ENCODE data around the gene DNAH3. TPM values are rescaled to one million over a fixed set of nuclear protein-coding genes. Genes with fewer than 3 reads are reported as not detected.

Gene DNAH3
- total and polyA plus RNA-seq, 2 of the 8 experiments (the other 6 are each of a cell fraction or from before 2014, with no cell fraction given), result 0.57 to 0.71 TPM

DNA sequence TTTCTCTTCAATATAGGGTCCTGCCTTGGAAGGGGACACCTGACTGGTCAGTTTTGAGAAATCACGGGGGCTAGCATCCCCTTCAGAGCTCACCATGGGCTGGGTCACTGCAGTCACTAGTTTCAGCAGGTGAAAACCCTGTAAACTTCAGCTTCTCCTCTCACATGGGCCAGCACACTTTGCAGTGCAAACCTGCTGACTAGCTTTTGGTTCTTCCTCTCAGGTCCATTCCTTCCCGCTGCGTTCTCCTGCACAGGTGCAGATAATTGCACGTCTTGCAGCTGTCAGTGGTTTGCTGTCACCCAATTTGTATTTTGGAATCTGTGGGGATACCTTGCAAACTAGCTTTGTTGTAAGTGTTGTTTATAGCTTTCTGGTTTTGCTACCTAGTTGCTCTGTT, 154.9 kb downstream of the DNAH3 start:
- no peak for FAIRE-seq
- H3K79me1 ChIP-seq (ENCODE audit: low read depth, low read length), result no peaks in the 10 kb centered on the region
- no peaks in the 10 kb centered on the region for H3K27me3 ChIP-seq (replicated peaks in 1 of 4; ENCODE audit: control insufficient read depth in 3 of 4, extremely low read depth in 1 of 4, insufficient read depth in 3 of 4, low read length in 3 of 4)
- no peak overlapping the region for H2AFZ ChIP-seq (ENCODE audit: low read length)
- H3K27ac ChIP-seq (ENCODE audit: low read depth, low read length), result no peak overlapping the region
- no peak overlapping the region for H2BK5ac ChIP-seq (ENCODE audit: low read depth, low read length)
- H2BK15ac ChIP-seq (ENCODE audit: low read length), result no peak overlapping the region
- no peak overlapping the region for H4K8ac ChIP-seq (ENCODE audit: extremely low read depth, insufficient read depth, low read length)
- no peak overlapping the region for H3K4me3 ChIP-seq (ENCODE audit: extremely low read depth in 1 of 4, insufficient read depth in 2 of 4, low read depth in 3 of 4, low read length in 4 of 4)
- H2BK20ac ChIP-seq (ENCODE audit: low read length), result no peak overlapping the region
- no peaks in the 10 kb centered on the region for H3K79me2 ChIP-seq (ENCODE audit: control insufficient read depth in 1 of 2, insufficient read depth in 2 of 2, low read length in 2 of 2)
- H3K4me1 ChIP-seq (replicated peaks in 1 of 4; ENCODE audit: control insufficient read depth in 3 of 4, insufficient read depth in 4 of 4, low read length in 3 of 4), result no peaks in the 10 kb centered on the region
- no peaks in the 10 kb centered on the region for H3K36me3 ChIP-seq (ENCODE audit: control insufficient read depth in 2 of 4, insufficient read depth in 4 of 4, low read length in 3 of 4)
- H2BK12ac ChIP-seq (ENCODE audit: low read depth, low read length), result no peak overlapping the region
- no peak overlapping the region for H3K14ac ChIP-seq (ENCODE audit: insufficient read length)
- no peak overlapping the region for H3K18ac ChIP-seq (ENCODE audit: extremely low read depth, low read length)
- peak in 1 of 2 experiments; percentile 10 for DNase-seq (ENCODE audit: low read depth in 1 of 2, low spot score in 2 of 2)
- H4K20me1 ChIP-seq (replicated peaks in 1 of 2; ENCODE audit: control insufficient read depth in 1 of 2, insufficient read depth in 2 of 2, low read length in 2 of 2), result no peaks in the 10 kb centered on the region
- ChIA-PET POLR2A (ENCODE audit: partially characterized antibody) (no interaction called here), CTCF (ENCODE audit: partially characterized antibody) (interaction anchor here (0.8 to 1.5 kb wide), 4 partner anchors 9 to 145 kb away, joined by 3 to 5 read pairs (median 3); no protein-coding TSS in a partner anchor)
- no peak overlapping the region for H3K4me2 ChIP-seq (ENCODE audit: insufficient read depth in 1 of 2, low read depth in 2 of 2, low read length in 2 of 2)
- no peak overlapping the region for H3K4ac ChIP-seq (replicated peaks; ENCODE audit: insufficient read length, low read depth, low read length)
- TF ChIP-seq EGR1 (IDR thresholded peaks at IDR 0.05; ENCODE audit: borderline replicate concordance, low read depth, low read length) (no peak), EP300 (IDR thresholded peaks at IDR 0.05; ENCODE audit: borderline replicate concordance in 1 of 2, low read depth in 2 of 2, low read length in 2 of 2) (no peak), SIX5 (IDR thresholded peaks at IDR 0.05; ENCODE audit: low read depth, low read length) (no peak), CEBPB (IDR thresholded peaks at IDR 0.05; ENCODE audit: low read depth, low read length) (no peak), TEAD4 (IDR thresholded peaks at IDR 0.05; ENCODE audit: low read depth, low read length) (no peak), SP2 (IDR thresholded peaks at IDR 0.05; ENCODE audit: low read length) (no peak), HDAC6 (IDR thresholded peaks at IDR 0.05; ENCODE audit: low read depth, low read length) (no peak), SUZ12 (IDR thresholded peaks at IDR 0.05; ENCODE audit: low read length) (no peak)
- TF ChIP-seq, protein P1, sequence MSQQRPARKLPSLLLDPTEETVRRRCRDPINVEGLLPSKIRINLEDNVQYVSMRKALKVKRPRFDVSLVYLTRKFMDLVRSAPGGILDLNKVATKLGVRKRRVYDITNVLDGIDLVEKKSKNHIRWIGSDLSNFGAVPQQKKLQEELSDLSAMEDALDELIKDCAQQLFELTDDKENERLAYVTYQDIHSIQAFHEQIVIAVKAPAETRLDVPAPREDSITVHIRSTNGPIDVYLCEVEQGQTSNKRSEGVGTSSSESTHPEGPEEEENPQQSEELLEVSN (IDR thresholded peaks at IDR 0.05), result no peak
- H2BK120ac ChIP-seq (replicated peaks; ENCODE audit: low read depth, low read length), result no peak overlapping the region
- H3K9ac ChIP-seq (replicated peaks in 1 of 4; ENCODE audit: extremely low read depth in 1 of 4, low read depth in 3 of 4, low read length in 3 of 4), result no peak overlapping the region
- no peak overlapping the region for H2AK5ac ChIP-seq (ENCODE audit: low read depth, low read length)
- no peaks in the 10 kb centered on the region for H3K9me3 ChIP-seq (ENCODE audit: insufficient read depth in 2 of 2, low read depth in 1 of 2, low read length in 1 of 2)
- no peak overlapping the region for H4K5ac ChIP-seq (ENCODE audit: insufficient read length, low read depth, low read length)
- WGBS, 2 experiments (ENCODE audit: extremely low coverage in 1 of 2, insufficient coverage in 1 of 2, insufficient read length in 1 of 2, insufficient replicate concordance in 2 of 2, low coverage in 1 of 2, low lambda C conversion rate in 2 of 2, missing lambda C conversion rate in 1 of 2), result 82% methylated on average over 4 of the region's 4 CpGs; no CpG with 5 or more reads in 1 of the 2 experiments
- H3K23ac ChIP-seq (ENCODE audit: insufficient read length), result no peak overlapping the region
- H3K23me2 ChIP-seq (ENCODE audit: low read depth, low read length), result no peaks in the 10 kb centered on the region; the same call in 1 of the 2 replicates
- no peak overlapping the region for H3K56ac ChIP-seq (replicated peaks; ENCODE audit: insufficient read length, low read depth, low read length)
- no peak overlapping the region for H4K91ac ChIP-seq (replicated peaks; ENCODE audit: insufficient read length, low read length)

Data from H1 (cell line).